GM06990 (cell line): Measurements from ENCODE around the gene HSPA4.

Source experiments
- DNase-seq: peaks from one replicate; pipeline ENCODE4 v3.0.0-alpha.2; 2011; ENCODE audit not compliant: insufficient read length; ENCODE audit errors: extremely low read depth
- H3K27me3 ChIP-seq: replicated peaks from 2 replicates; pipeline ENCODE4 v1.6.0; 2011; ENCODE audit warnings: low read length; ENCODE audit not compliant: control insufficient read depth, insufficient read depth
- H3K36me3 ChIP-seq: 2 replicates; pipeline ENCODE4 v1.5.1; 2011; ENCODE audit warnings: low read length; ENCODE audit not compliant: control insufficient read depth, insufficient read depth
- H3K4me3 ChIP-seq: replicated peaks from 2 replicates; pipeline ENCODE4 v1.5.1; 2011; ENCODE audit warnings: low read depth, mild to moderate bottlenecking, control low read depth, low read length
- CTCF ChIP-seq: IDR thresholded peaks from 2 replicates; pipeline ENCODE4 v1.5.1; 2011; ENCODE audit warnings: low read length, control low read depth, mild to moderate bottlenecking, inconsistent platforms; ENCODE audit not compliant: insufficient read depth, poor library complexity, severe bottlenecking

HSPA4 gene

GRCh38 chr5:133108481-133108921 is 56.7 kb downstream of the HSPA4 start:
- no peak for DNase-seq
- Histone ChIP-seq H3K27me3 (no peaks in the 10 kb centered on the region; the same call in 1 of the 2 replicates), H3K36me3 (peaks cover 2% of the 10 kb centered on the region), H3K4me3 (no peak overlapping the region)
- no peak for TF ChIP-seq CTCF

- Histone ChIP-seq H3K27me3 (no peaks in the 10 kb centered on the region; the same call in 1 of the 2 replicates), H3K4me3 (no peak overlapping the region), H3K36me3 (peaks cover under 1% of the 10 kb centered on the region; the same call in 1 of the 2 replicates)
- DNase-seq: no peak
- TF ChIP-seq CTCF: no peak
These were observed 58.1 kb downstream of the HSPA4 start for GRCh38 chr5:133109655-133110483.

GRCh38 chr5:133110709-133111108 is 58.9 kb downstream of the HSPA4 start:
- TF ChIP-seq CTCF: no peak
- DNase-seq: no peak
- no peaks in the 10 kb centered on the region; the same call in 1 of the 2 replicates for H3K36me3 ChIP-seq
- no peak overlapping the region for H3K4me3 ChIP-seq
- no peaks in the 10 kb centered on the region; the same call in 1 of the 2 replicates for H3K27me3 ChIP-seq

- no peaks in the 10 kb centered on the region; the same call in 1 of the 2 replicates for H3K27me3 ChIP-seq
- H3K36me3 ChIP-seq: no peaks in the 10 kb centered on the region; the same call in 1 of the 2 replicates
- peak; percentile 82 for TF ChIP-seq CTCF
- H3K4me3 ChIP-seq: no peak overlapping the region
- DNase-seq: no peak
These were observed 59.5 kb downstream of the HSPA4 start for GRCh38 chr5:133111299-133111698.

- Histone ChIP-seq H3K36me3 (no peaks in the 10 kb centered on the region), H3K27me3 (no peaks in the 10 kb centered on the region; the same call in 1 of the 2 replicates), H3K4me3 (no peak overlapping the region)
- no peak for TF ChIP-seq CTCF
- no peak for DNase-seq
These were observed 60.3 kb downstream of the HSPA4 start for GRCh38 chr5:133112026-133112660.
